ENCODE measurements around the gene MAP3K10. TPM values are rescaled to one million over a fixed set of nuclear protein-coding genes. Genes with fewer than 3 reads are reported as not detected.

MAP3K10 gene
- total and polyA plus RNA-seq, 12 donors = 2.4 to 78.3 (median 18.2) TPM

GRCh38 chr19:40214936-40215335 lies 23.7 kb downstream of the MAP3K10 start:
- H3K4me3 ChIP-seq = no peak overlapping the region
- peaks cover 0 to 6% of the 10 kb centered on the region in 2 donors for H3K4me1 ChIP-seq (replicated peaks in 1 of 2)
- H3K36me3 ChIP-seq (replicated peaks in 1 of 2) = peaks cover 0 to 7% of the 10 kb centered on the region in 2 donors
- H3K9me3 ChIP-seq (replicated peaks in 1 of 3) = no peaks in the 10 kb centered on the region
- TF ChIP-seq POLR2A (IDR thresholded peaks at IDR 0.05) (no peak), CTCF (IDR thresholded peaks at IDR 0.05) (no peak)
- intact Hi-C loops (cut with DNase I) = loop anchor here in 1 of 2 donors (10.0 kb wide), 1 partner anchor 70 kb away; no protein-coding TSS in a partner anchor
- H3K27ac ChIP-seq = no peak overlapping the region
- 72 to 79% (median 75%) methylated on average over 8 to 22 of the region's 22 CpGs for WGBS, 4 donors
- peaks cover 28% of the 10 kb centered on the region for H3K27me3 ChIP-seq
- DNase-seq = no peak

- no peak for DNase-seq
- peaks cover 0 to 6% of the 10 kb centered on the region in 2 donors for H3K4me1 ChIP-seq (replicated peaks in 1 of 2)
- peaks cover 28% of the 10 kb centered on the region for H3K27me3 ChIP-seq
- WGBS, 4 donors = 38 to 46% (median 46%) methylated on average over 16 to 23 of the region's 23 CpGs
- intact Hi-C loops (cut with DNase I) = loop anchor here in 1 of 2 donors (10.0 kb wide), 1 partner anchor 71 kb away; no protein-coding TSS in a partner anchor
- no peaks in the 10 kb centered on the region for H3K9me3 ChIP-seq (replicated peaks in 1 of 3)
- no peak overlapping the region for H3K27ac ChIP-seq
- H3K36me3 ChIP-seq (replicated peaks in 1 of 2) = no peaks in the 10 kb centered on the region
- no peak for TF ChIP-seq POLR2A (IDR thresholded peaks at IDR 0.05)
- no peak for TF ChIP-seq CTCF (IDR thresholded peaks at IDR 0.05)
- H3K4me3 ChIP-seq = no peak overlapping the region
Measured at GRCh38 chr19:40216013-40216776, 25.0 kb downstream of the MAP3K10 start.

GRCh38 chr19:40216777-40217026 lies 25.5 kb downstream of the MAP3K10 start:
- TF ChIP-seq CTCF (IDR thresholded peaks at IDR 0.05) = no peak
- TF ChIP-seq POLR2A (IDR thresholded peaks at IDR 0.05) = no peak
- Histone ChIP-seq H3K9me3 (replicated peaks in 1 of 3) (no peaks in the 10 kb centered on the region), H3K4me1 (replicated peaks in 1 of 2) (peaks cover 0 to 6% of the 10 kb centered on the region in 2 donors), H3K27me3 (peaks cover 28% of the 10 kb centered on the region), H3K4me3 (no peak overlapping the region), H3K36me3 (replicated peaks in 1 of 2) (no peaks in the 10 kb centered on the region), H3K27ac (no peak overlapping the region)
- no peak for DNase-seq
- intact Hi-C loops (cut with DNase I) = loop anchor here in 1 of 2 donors (10.0 kb wide), 1 partner anchor 72 kb away; no protein-coding TSS in a partner anchor
- WGBS, 4 donors = 25 to 31% (median 29%) methylated on average over 9 of the region's 9 CpGs

- peaks cover 0 to 6% of the 10 kb centered on the region in 2 donors for H3K4me1 ChIP-seq (replicated peaks in 1 of 2)
- intact Hi-C loops (cut with DNase I) = loop anchor here in 1 of 2 donors (10.0 kb wide), 1 partner anchor 72 kb away; no protein-coding TSS in a partner anchor
- no peak overlapping the region for H3K27ac ChIP-seq
- H3K27me3 ChIP-seq = peaks cover 28% of the 10 kb centered on the region
- TF ChIP-seq POLR2A (IDR thresholded peaks at IDR 0.05) (no peak), CTCF (IDR thresholded peaks at IDR 0.05) (peak in 5 of 6 experiments; percentile 9 to 40 (median 35))
- no peaks in the 10 kb centered on the region for H3K36me3 ChIP-seq (replicated peaks in 1 of 2)
- H3K4me3 ChIP-seq = no peak overlapping the region
- 4 to 7% (median 5%) methylated on average over 10 to 54 of the region's 54 CpGs for WGBS, 4 donors
- no peaks in the 10 kb centered on the region for H3K9me3 ChIP-seq (replicated peaks in 1 of 3)
- DNase-seq = peak in 1 of 7 donors; percentile 53
Measured at GRCh38 chr19:40217027-40217810, 26.0 kb downstream of the MAP3K10 start.

Data from adrenal gland (tissue), 12 donors.